Smooth muscle cell (in vitro differentiated cells): ENCODE results near the gene SCYGR1. TPM values are rescaled to one million over a fixed set of nuclear protein-coding genes. Genes with fewer than 3 reads are reported as not detected.
A peak's percentile ranks its signal among the peaks of the same experiment; 100 is the strongest.

Source experiments
- DNase-seq: peaks from one replicate; lab custom pipeline; 2025; ENCODE audit not compliant: unreplicated experiment; lab: John Stamatoyannopoulos, UW
- H2AFZ ChIP-seq: fragments of 200-600 bp; sonication (generic); 2 replicates; pipeline ENCODE4 v1.6.0; 2016; ENCODE audit warnings: antibody characterized with exemption, low read depth, mild to moderate bottlenecking
- H3F3A ChIP-seq: fragments of 200-600 bp; sonication (generic); 2 replicates; pipeline ENCODE4 v1.6.0; 2017; ENCODE audit warnings: antibody characterized with exemption, low read depth
- H3K27ac ChIP-seq: fragments of 200-600 bp; sonication (generic); 2 replicates; pipeline ENCODE4 v1.5.1; 2016; ENCODE audit warnings: low read depth, mild to moderate bottlenecking
- H3K27me3 ChIP-seq: fragments of 200-600 bp; sonication (generic); 2 replicates; pipeline ENCODE4 v1.6.1; 2016; ENCODE audit warnings: low read depth, mild to moderate bottlenecking
- H3K36me3 ChIP-seq: fragments of 200-600 bp; sonication (generic); 2 replicates; pipeline ENCODE4 v1.5.1; 2016; ENCODE audit warnings: low read depth
- H3K4me1 ChIP-seq: fragments of 200-600 bp; sonication (generic); 2 replicates; pipeline ENCODE4 v1.5.1; 2016; ENCODE audit warnings: low read depth
- H3K4me2 ChIP-seq: fragments of 200-600 bp; sonication (generic); 2 replicates; pipeline ENCODE4 v1.6.0; 2016; ENCODE audit warnings: mild to moderate bottlenecking
- H3K4me3 ChIP-seq: fragments of 200-600 bp; sonication (generic); 2 replicates; pipeline ENCODE4 v1.5.1; 2016; ENCODE audit warnings: mild to moderate bottlenecking
- H3K79me2 ChIP-seq: fragments of 200-600 bp; sonication (generic); 2 replicates; pipeline ENCODE4 v1.6.0; 2016; ENCODE audit warnings: low read depth, mild to moderate bottlenecking
- H3K9ac ChIP-seq: fragments of 200-600 bp; sonication (generic); 2 replicates; pipeline ENCODE4 v1.6.0; 2016; ENCODE audit warnings: low read depth
- H3K9me3 ChIP-seq: fragments of 200-600 bp; sonication (generic); replicated peaks from 2 replicates; pipeline ENCODE4 v1.5.1; 2016; ENCODE audit warnings: low read depth
- H4K20me1 ChIP-seq: fragments of 200-600 bp; sonication (generic); 2 replicates; pipeline ENCODE4 v1.6.0; 2016; ENCODE audit warnings: low read depth
- CTCF ChIP-seq: fragments of 200-600 bp; sonication (generic); IDR thresholded peaks from 2 replicates; pipeline ENCODE4 v1.5.1; 2017; ENCODE audit warnings: borderline replicate concordance, mild to moderate bottlenecking, antibody characterized with exemption; ENCODE audit not compliant: insufficient read depth, poor library complexity, severe bottlenecking
- WGBS: methylation state at CpG from one replicate; pipeline ENCODE4 v1.1.7; 2016; ENCODE audit warnings: low lambda C conversion rate; 5-methylcytosine and 5-hydroxymethylcytosine counted together
- polyA plus RNA-seq: library from polyadenylated mRNA; unstranded; fragments of >200 nt; fragmentation: Nextera tagmentation; extraction: Ambion mirVana; gene quantifications from 2 replicates; pipeline ENCODE4 v1.2.1, GENCODE V29; 2016
- total RNA-seq: library from RNA; depleted of rRNA; stranded (reverse); fragments of >200 nt; gene quantifications from 2 replicates; pipeline ENCODE4 v1.2.3, GENCODE V29; 2014

The SCYGR1 gene
- total and polyA plus RNA-seq, 2 experiments from 2014 or later = not detected

- no peak overlapping the region for H3K4me2 ChIP-seq
- no peak for DNase-seq
- no peaks in the 10 kb centered on the region for H3K36me3 ChIP-seq
- H3K27me3 ChIP-seq = no peaks in the 10 kb centered on the region
- no peaks in the 10 kb centered on the region for H4K20me1 ChIP-seq
- no peaks in the 10 kb centered on the region for H3K4me1 ChIP-seq
- H2AFZ ChIP-seq = peak overlapping the region; percentile 62
- TF ChIP-seq CTCF = no peak
- H3K9ac ChIP-seq = no peak overlapping the region
- H3K9me3 ChIP-seq = no peaks in the 10 kb centered on the region
- WGBS = 96% methylated on average over 4 of the region's 4 CpGs
- H3F3A ChIP-seq = no peaks in the 10 kb centered on the region
- H3K79me2 ChIP-seq = no peaks in the 10 kb centered on the region
- no peak overlapping the region for H3K4me3 ChIP-seq
- no peak overlapping the region for H3K27ac ChIP-seq
These were observed 29.0 kb upstream of the SCYGR1 start for GRCh38 chr2:227416701-227417100.

- Histone ChIP-seq H3F3A (peaks cover 4% of the 10 kb centered on the region), H3K4me1 (peaks cover 4% of the 10 kb centered on the region), H3K9ac (no peak overlapping the region), H3K79me2 (no peaks in the 10 kb centered on the region), H3K9me3 (no peaks in the 10 kb centered on the region), H3K36me3 (no peaks in the 10 kb centered on the region), H3K4me2 (no peak overlapping the region), H4K20me1 (no peaks in the 10 kb centered on the region), H3K27ac (peak overlapping the region; percentile 47), H3K4me3 (no peak overlapping the region), H2AFZ (no peak overlapping the region), H3K27me3 (no peaks in the 10 kb centered on the region)
- no peak for TF ChIP-seq CTCF
- 84% methylated on average over 10 of the region's 10 CpGs for WGBS
- DNase-seq = no peak
These were observed 28.0 kb upstream of the SCYGR1 start for GRCh38 chr2:227415538-227416424.

GRCh38 chr2:227414846-227415245 is 27.1 kb upstream of the SCYGR1 start:
- Histone ChIP-seq H3K4me2 (peak overlapping the region; percentile 1), H3K4me3 (no peak overlapping the region), H3K9me3 (no peaks in the 10 kb centered on the region), H3F3A (peaks cover 8% of the 10 kb centered on the region), H4K20me1 (no peaks in the 10 kb centered on the region), H3K27ac (peak overlapping the region; percentile 43), H3K9ac (no peak overlapping the region), H3K79me2 (no peaks in the 10 kb centered on the region), H3K36me3 (no peaks in the 10 kb centered on the region), H3K4me1 (peaks cover 8% of the 10 kb centered on the region), H2AFZ (no peak overlapping the region), H3K27me3 (no peaks in the 10 kb centered on the region)
- TF ChIP-seq CTCF = no peak
- DNase-seq = no peak
- WGBS = 80% methylated on average over 3 of the region's 3 CpGs
